SIG-M5 treated with dmso at 0.1 percent for 504 hours (cell line): ENCODE results near the gene ERVK3-1.
A peak's percentile ranks its signal among the peaks of the same experiment; 100 is the strongest.

Experiments used
- DNase-seq: peaks from one replicate; lab custom pipeline; 2025; ENCODE audit not compliant: unreplicated experiment; lab: John Stamatoyannopoulos, UW

ERVK3-1 gene

DNA sequence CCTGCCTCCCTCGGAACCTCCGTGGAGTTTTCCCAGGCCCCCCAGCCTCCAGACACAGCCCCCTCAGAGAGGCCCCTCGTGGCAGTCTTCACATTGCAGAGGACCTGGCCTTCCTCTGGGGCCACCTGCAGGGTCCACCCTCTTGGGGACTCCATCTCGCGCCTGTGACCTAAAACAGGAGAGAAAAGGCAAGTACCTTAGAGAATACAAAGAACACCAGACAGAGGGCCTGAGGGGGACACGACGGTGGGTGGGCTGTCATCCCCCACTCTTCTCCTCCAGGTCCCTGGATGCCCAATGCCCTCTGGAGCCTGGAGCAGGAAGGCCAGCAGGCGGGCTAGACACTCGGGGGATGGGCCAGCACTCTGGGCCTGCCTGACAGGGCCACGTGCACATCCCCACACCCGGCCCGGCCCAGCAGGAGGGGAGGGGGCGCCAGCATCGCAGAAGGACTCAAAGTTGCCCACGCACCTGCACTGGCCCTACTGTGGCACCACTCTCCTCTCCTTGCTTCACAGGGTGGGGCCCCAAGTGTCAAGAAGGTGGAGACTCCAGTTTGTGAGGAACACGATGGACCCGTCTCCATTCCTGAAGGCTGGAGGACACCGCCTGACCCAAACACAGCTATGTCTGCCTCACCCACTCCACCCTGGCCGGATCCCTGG, 52.4 kb downstream of the ERVK3-1 start:
- no peak for DNase-seq

DNA sequence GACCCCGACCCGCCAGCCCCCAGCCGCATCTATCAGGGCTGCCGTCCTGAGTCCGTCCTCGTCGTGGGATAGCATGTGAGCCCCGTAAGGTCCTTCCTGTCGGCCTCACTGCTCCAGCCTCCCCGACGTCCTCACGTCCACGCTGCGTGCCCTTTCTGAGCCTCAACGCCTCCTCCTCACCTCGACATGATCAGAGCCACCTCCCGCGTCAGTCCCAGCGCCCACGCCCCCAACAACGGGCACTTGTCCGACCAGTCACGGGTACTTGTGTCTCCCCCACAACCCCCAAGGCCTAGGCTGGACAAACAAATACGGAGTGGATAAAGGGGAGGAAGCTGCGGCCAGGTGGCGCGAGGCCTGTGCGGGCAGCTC, 56.7 kb downstream of the ERVK3-1 start:
- no peak for DNase-seq

DNA sequence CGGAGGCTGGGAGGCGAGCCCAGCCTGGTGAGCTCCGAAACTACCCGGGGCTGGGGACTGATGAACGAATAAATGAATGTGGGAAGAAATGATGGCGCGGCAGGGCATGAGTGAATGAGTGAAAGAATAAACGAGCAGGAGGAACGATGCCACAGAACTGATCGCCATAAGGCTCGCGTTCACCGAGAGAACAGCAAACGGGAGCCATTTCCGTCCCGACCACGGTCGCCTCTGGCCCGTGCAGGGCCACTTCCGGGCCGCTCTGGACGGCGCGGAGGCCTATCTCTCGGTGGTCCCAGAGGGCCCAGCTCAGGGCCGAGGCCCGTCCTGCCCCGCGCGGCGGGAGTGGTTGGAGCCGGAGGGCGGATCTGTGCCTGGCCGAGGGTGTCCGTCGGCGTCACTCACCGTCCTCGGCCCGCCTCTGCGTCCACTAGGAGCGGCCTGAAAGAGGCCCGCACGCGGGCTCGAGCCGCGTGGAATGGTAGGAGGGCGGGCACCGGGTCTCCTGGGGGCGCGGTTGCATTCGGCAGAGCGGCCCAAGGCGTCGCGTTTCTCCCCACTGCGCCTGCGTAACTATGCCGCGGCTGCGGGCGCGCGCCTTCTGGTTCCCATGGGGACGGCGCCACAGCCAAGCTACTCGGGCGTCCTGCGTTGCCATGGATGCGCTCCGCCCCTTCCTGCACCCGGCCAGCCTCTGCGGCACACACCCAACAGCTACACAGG, 57.3 kb downstream of the ERVK3-1 start, which contains the start of gene ZNF497:
Gene ZNF497 (minus strand): TSS at position 480 of the 723 bp plus-strand sequence. CDS start 5,116 bp downstream, outside the sequence.
- peak; percentile 88 for DNase-seq

DNA sequence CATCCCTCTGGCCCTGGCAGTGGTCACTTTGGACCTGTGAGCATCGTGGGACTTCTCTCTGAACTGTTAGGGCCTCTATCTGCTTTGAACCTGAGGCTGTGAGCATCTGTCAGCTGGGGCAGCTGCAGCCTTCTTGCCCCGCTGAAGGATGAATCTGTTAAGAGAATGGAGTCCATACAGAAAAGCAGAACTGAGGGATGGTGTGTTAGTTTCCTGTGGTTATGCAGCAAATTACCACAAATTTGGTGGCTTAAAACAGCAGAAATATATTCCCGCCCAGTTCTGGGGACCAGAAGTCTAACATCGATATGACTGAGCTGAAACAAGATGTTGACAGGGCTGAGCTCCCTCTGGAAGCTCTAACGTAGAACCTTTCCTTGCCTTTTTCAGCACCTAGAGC, 59.0 kb downstream of the ERVK3-1 start:
- DNase-seq: peak; percentile 81
